ENCODE measurements around the gene MMP23B.

The MMP23B gene

DNA sequence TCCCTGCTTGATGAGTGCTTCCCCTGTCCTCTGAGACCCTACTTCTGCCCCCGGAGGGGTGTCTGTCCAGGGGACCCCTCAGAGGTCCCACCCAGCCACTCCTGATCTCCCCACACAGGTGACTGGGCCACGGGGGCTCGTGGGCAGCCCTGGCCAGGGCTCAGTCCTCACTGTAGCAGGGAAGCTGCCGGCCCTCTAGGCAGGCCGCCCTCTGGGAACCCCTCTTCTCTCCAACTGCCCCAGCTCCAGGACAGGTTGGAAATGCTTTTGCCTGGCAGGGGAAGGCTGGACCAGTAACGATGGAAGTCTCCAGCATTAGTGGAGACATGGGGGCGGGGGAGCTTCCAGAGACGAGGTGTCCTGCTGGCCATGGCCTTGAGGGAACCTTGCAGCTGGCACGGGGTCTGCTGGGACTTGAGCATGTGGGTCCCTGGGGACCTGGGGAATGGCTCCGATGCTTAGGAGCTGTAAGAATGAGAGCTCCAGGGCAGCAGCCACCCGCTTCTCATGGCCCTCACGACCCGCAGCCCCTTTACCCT, 28.9 kb upstream of the MMP23B start:
- DNase-seq = no peak

DNA sequence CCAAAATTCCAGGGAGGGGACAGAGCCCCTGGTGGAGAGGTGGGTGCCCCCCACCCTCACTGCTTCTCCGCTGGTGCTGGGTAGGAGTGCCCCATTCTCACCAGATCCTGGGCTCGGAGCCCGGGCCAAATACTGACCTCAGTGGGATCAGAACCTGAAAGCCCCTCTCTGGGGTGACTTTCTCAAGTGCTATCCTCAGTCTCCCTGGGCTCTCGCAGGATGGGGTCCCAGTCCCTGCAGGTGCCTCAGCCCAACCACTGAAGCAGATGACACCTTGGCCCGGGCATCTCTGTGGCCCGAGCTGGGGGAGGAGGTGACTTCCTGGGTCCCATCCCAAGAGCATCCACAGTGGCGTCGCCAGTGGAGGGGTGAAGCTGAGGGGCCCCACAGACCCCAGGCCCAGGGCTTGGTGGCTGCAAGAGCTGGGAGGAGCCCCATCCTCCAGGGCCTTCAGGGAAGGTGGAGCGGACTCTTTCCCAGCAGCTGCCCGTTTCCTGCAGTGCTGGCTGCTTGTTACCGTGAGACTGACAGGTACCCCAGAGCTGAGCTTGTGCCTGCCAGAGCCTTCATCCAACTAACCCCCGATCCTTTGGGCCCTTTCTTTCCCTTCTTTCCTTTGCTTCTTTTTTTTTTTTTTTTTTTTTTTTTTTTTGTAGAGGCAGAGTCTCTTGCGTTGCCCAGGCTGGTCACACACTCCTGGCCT, 28.2 kb upstream of the MMP23B start:
- no peak for DNase-seq

DNA sequence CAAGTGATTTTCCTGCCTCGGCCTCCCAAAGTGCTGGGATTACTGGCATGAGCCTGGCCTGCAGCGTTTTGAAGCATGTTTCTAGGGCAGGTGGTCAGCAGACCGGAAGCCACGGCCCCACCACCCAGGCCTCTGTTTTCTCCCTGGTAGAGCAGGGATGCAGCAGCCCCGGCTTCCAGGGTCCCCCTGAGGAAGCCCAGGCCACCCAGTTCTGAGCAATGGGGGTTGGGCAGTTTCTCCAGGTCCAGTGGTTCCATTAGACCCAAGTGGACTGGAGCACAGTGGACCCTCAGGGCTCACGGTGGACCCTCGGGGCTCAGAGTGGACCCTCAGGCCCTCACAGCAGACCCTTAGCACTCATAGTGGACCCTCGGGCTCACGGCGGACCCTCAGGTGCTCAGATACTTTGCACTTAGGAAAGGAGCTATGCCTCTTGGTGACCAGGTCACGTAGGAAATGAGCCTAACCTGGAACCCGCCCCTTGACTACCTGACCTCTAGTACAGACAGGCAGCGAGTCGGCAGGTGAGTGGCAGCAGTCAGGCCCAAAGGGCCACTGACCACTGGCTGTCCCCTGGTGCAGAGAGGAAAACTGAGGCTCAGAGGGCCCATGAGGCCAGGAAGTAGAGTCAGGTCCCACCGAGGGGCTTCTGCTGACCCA, 27.5 kb upstream of the MMP23B start:
- no peak for DNase-seq

DNA sequence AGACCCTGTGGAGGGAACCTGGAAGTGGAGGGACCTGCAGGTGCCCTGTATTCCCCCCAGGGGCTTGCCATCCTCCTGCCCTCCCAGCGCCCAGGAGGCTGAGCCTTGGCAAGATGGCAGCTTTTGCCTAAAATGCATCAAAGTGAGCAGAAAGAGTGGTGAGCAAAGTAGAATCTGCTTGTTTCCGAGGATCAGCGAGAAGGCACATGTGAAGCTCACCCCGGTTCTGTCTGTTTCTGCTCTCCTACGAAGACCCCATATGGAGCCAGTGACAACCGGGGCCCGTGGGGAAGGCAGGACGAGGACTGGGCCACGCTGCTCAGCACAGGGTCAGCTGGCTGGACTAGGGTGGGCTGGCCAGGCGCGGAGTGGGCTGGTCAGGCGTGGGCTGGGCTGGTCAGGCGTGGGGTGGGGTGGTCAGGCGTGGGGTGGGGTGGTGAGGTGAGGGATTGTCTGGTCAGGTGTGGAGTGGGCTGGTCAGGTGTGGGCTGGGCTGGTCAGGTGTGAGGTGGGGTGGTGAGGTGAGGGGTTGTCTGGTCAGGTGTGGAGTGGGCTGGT, 26.9 kb upstream of the MMP23B start:
- DNase-seq = no peak

DNA sequence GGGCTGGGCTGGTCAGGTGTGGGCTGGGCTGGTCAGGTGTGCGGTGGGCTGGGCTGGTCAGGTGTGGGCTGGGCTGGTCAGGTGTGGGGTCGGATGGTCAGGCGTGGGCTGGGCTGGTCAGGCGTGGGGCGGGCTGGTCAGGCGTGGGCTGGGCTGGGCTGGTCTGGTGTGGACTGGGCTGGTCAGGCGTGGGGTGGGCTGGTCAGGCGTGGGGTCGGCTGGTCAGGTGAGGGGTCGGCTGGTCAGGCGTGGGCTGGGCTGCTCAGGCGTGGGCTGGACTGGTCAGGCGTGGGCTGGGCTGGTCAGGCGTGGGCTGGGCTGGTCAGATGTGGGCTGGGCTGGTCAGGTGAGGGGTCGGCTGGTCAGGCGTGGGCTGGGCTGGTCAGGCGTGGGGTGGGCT, 26.2 kb upstream of the MMP23B start:
- DNase-seq = no peak

DNA sequence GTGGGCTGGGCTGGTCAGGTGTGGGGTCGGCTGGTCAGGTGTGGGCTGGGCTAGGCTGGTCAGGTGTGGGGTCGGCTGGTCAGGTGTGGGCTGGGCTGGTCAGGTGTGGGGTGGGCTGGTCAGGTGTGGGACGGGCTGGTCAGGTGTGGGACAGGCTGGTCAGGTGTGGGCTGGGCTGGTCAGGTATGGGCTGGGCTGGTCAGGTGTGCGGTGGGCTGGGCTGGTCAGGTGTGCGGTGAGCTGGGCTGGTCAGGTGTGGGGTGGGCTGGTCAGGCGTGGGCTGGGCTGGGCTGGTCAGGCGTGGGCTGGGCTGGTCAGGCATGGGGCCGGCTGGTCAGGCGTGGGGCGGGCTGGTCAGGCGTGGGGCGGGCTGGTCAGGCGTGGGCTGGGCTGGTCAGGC, 25.7 kb upstream of the MMP23B start:
- no peak for DNase-seq

DNA sequence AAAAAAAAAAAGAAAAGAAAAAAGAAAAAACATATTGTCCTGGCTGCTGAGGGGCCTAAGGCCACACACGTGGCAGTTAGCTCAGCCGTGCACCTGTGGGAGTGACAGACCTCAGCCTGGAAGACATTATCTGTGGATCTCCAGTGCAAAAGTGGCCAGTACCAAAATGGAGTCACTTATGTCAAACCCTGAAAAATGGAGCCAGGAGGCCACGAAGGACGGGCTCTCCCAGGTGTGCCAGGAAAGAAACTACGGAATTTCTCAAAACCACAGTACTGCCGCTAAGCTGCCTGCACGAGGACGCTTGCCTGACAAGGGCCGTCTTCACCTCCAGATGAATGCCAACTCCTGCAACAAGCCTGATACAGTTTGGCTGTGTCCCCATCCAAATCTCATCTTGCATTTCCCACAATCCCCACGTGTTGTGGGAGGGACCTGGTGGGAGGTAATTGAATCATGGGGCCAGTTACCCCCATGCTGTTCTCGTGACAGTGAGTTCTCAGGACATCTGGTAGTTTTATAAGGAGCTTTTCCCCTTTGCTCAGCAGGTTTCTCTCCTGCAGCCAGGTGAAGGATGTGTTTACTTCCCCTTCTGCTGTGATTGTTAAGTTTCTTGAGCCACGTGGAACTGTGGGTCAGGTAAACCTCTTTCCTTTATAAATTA, 22.0 kb upstream of the MMP23B start:
- no peak for DNase-seq

DNA sequence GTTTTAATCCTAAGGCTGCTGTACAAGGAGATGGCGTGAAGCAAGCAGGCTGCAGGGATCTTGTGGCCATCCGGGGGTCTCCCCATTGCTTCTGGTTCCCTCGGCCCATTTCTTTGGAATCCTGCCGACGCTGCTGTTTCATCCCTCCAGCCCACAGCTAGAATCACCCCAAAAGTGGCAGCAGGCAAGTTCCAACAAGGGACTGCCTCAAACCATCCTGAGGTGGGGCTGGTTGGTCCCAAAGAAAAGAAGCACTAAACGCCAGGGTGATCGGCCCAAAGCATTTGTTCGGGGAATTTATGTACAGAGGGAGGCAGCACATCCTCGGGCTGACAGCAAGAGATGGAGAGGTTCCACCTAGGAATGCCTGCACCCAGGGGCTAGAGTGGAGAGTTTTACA, 21.2 kb upstream of the MMP23B start:
- DNase-seq = no peak

DNA sequence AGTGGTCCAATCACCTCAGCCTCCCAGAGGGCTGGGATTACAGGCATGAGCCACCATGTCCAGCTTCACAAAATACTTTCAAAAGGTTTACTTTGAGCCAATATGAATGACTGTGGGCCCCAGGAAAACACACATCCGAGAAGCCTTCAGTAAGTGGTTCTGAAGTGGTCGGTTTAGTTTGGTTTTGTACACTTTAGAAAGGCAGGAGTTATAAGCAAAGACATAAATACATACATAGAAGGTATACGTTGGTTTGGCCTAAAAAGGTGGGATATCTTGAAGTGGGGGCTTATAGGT, 19.9 kb upstream of the MMP23B start:
- no peak for DNase-seq

DNA sequence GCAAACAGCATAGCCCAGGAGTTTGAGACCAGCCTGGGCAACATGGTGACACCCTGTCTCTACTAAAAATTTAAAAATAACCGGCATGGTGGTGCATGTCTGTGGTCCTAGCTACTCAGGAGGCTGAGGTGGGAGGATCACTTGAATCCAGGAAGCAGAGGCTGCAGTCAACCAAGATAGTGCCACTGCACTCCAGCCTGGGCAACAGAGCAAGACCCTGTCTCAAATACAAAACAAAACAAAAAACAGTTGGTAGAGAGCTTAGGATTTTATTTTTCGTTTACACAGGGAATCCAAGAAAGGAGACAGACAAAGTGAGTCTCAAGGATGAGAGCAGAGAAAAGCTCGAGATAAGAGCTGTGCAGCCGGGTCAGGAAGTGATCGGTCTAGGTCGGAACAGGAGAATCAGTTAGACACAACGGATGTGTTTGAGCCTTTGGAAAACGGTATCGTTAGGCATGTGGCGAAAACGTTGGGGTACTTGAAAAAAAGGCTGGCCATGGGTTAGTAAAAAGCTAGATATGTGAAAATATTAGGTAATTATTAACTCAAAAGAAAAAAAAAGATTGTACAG, 18.4 kb upstream of the MMP23B start:
- no peak for DNase-seq

DNA sequence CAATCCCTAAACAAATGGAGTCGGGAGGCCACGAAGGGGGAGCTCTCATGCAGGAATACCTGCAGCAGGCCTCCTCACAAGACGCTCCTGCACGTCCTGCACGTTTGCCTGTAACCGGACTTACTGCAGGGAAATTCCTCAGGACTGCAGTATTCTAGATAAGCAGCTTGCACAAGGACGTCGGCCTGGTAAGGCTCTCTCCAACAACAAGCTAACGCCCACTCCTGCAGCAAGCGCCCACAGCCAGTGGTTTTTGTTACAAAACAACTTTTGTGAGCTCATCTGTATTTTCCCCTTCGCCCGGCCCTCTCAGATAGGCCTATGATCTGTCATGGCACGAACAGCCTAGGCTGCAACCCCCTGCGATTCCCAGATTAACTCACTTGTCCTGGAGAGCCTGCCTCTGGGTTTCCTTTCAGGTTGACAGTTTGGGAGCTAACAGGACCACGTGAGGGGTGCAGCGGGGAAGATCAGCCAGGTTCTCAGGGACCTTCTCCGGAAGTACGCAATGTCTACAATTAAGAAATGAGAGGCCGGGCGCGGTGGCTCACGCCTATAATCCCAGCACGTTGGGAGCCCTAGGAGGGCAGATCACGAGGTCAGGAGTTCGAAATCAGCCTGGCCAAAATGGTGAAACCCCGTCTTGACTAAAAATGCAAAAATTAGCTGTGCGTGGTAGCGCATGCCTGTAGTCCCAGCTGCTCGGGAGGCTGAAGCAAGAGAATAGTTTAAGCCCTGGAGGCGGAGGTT, 17.6 kb upstream of the MMP23B start:
- peak; percentile 41 for DNase-seq

DNA sequence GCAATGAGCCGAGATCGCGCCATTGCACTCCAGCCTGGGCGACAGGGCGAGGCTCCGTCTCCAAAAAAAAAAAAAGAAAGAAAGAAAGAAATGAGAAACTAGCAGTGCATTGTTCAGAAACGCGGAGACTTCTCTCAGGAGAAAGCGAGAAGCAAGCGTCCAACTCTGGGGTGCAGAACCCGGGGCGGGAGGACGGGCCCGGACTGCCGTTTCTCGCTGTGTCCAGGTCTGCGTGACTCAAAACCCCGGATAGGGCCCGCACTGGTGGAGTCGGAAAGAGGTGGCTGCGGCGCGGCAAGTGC, 17.1 kb upstream of the MMP23B start:
- DNase-seq = no peak

DNA sequence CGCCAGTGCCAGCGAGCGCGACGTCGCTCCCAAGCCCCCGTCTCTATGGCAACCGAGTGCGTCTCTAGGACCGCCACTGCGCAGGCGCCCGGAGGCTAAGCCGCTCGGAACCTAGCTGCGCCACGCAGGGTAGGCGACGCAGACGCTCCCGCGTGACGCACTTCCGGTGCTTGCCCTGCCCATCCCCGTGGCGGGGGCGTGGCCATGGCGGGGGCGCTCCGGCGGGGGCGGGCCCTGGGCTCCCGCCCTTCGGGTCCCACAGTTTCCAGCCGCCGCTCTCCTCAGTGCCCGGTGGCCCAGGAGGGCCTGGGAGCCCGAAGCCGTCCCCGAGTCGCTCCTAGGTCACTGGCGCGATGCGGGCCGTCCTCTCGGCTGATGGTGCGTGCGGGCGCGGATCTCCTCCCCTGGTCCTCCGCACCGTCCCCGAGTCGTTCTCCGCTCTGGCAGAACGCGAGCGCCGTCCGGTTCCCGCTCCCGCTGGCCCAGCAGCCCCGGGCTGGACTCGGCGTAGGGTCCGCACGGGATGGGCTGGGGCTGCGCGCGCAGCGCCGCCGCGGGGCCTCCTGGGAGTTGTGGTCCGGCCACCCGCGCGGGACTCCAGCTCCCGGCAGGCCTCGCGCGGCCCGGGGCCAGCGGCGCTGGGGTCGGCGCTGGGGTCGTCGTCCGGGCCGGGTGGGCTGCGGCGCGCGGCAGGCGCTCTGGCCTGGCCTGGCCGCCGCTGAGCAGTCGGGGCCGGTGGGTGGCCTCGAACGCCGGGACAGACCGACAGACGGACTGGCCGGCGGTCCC, 16.5 kb upstream of the MMP23B start, which contains the start of gene MIB2:
TSS of gene MIB2 (plus strand) at position 245 of the 789 bp plus-strand sequence. CDS start 7,953 bp downstream, outside the sequence.
- peak; percentile 96 for DNase-seq

DNA sequence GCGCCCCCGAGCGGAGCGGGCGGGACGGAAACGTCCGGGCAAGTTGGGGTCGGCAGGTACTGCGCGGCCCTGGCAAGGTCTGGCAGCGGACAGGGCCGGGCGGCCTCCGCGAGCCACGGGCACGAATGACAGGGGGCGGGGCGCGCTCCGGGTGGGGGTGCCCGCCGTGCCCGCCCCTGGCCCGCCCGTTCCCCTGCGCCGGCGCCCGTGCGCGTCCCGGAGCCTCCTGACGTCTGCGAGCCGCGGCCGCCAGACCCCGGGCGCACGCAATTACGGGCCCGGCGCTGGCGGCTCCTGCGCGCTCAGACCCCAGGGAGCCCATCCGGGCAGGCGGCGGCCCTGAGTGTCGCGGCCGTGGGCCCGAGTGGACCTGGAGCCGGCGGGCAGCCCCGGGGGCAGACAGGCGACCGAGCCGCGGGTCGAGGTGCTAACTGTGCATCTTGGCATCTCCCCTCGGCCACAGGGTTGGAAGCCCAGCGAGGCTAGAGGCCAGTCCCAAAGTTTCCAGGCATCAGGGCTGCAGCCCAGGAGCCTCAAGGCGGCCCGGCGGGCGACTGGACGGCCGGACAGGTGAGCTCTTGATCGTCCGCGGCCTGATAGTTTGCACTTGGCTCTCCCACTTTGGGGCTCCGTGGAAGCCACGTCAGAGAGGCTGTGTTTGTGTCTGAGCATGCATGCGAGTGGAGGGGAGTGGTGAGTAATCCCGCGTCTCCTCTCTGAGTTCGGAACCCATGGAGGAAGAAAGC, 15.8 kb upstream of the MMP23B start:
- DNase-seq = peak; percentile 52

DNA sequence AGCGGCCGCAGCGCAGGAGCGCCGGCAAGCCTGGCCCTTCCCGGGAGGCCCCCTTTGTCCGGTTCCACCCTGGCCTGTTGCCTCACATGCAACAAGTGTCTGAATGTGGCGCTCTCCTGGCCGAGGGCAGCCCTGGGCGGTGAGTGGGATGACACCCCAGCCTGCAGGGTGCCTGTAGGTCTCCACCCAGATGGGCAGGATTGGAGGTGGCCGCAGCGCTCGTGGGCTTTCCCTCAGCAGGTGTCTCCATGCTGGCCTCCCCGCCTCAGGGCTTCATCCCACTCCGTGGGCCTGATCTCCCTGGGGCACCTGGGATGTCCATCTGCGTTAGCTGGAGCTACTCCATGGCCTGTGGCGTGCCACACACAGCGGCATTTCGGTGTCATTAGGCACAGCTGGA, 15.1 kb upstream of the MMP23B start:
- DNase-seq = no peak

DNA sequence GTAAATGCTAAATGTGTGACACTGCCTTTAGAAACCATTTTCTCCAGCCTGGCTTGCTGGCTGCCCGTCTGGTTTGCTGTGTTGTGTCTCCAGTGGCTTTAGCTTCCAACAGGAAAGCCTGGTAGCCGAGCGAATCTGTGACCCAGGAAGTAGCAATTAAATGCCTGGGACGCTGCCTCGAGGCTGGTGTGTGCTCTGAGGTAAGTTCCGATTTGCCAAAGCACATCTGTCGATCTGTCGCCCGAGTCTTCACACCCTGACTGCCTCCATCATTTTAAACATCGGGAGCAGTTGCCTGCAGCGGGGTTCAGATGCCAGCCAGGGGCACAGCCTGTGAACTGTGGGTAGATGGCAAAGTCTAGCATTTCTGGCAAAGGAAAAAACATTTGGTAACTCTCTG, 14.5 kb upstream of the MMP23B start:
- DNase-seq = no peak

DNA sequence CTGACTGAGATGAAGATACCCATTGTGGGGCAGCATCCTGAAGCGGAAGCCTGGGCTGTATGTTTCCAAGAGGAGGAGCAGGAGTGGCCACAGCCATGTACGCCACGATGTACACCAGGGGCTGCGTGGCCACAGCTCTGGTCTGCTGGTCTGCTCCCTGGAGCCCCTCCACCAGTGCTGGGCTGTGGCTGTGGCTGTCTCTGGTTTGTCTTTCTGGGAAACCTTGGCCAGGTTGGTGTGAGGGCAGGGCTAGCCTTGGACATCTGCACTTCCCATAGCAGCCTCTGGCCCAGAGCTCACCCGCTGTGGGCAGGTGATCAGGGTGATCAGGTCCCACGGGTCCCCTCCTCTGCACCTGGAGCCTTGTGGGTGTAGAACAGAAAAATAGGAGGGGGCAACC, 14.0 kb upstream of the MMP23B start:
- DNase-seq = no peak

DNA sequence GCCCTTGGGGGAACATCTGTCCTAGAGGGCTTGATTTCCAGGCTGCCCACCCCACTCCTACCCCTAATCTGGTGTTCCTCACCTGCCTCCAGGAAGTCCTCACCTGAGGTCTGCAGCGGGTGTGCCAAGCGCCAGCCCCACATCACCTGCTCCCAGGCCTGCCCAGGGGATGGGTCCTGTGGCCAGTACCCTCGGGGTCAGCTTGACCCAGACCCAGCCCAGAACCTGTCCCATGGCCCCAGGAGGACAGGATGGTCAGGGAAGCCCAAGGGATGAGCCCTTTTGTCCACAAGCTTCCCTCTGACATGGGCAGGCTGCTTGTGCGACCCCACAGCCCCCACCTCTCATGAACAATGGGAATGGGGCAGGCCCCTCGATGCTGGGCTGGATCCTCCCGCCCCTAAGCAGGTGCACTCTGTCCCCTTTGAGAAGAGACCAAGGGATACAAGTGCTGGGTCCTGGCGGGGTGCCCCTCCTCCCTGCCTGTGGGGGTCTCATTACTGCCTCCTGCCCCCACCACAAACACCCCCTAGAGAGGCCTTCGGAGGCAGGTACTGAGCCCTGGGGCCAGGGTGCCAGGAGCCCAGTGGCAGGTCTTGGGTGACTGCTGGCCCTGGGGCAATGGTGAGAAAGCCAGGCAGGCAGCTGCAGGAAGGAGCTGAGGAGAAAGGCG, 13.4 kb upstream of the MMP23B start:
- no peak for DNase-seq

DNA sequence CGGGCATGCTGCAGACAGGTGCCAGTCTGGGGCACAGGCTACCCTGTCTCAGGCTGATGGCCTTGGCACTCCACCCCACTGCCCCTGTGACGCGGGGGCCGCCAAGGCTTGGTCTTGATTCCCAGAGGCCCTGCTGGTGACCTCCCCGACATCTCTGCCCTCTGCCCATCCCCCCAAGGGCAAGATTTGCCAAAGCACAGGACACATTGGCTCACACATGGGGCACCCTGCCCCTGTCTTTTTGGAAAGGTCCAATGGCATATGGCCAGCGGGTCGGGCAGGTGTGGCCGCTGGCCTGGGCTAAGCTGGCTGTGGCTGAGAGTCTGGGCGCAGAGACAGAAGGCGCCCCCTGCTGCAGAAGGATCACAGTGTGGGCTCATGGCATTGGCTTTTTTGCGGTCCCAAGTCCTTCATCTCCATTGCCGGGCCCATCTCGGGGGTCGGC, 12.0 kb upstream of the MMP23B start:
- DNase-seq = no peak

DNA sequence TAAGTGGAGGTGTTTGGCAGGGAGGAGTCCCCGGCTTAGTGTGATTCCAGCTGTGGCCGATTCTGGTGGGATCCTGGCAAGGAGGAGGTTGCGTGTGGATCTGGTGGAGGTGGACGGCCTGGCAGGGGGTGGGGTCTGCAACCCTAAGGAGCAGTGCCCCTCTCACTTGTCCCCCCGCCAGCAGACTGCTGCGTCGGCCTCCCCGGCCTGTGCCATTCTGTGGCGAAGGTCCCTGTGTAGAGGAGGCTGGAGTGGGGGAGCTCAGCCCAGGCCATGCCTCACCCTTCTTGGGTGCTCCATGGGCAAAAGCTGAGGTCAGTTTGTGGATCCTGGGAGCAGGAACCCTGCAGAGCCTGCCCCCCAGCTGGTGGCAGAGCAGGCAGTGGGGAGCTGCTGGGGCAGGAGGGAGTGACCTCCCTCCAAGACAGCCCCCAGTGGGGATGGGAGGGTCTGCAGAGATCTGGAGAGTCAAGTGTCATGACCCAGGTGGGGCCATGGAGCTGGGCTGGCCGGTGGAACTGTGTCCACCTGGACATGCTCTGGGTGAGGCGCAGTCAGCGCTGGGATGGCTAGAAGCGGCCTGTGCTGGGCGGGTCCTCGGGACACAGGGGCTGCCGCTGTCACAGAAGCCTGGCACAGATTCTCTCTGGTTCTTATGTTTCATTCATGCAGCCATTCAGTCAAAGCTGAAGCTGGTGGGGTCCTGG, 11.4 kb upstream of the MMP23B start:
- no peak for DNase-seq
